HCT116 (cell line): ENCODE results near the gene CLEC4M. TPM values are rescaled to one million over a fixed set of nuclear protein-coding genes. Genes with fewer than 3 reads are reported as not detected.

Experiments used
- ATAC-seq: fragments of 200-7000 bp; cut with Tn5 transposase; 2 replicates; pipeline ENCODE4 v1.9.1; 2020; ENCODE audit warnings: mild to moderate bottlenecking, moderate library complexity
- BruUV-seq: library from RNA; stranded (reverse); fragments of 400-500 nt; replicated peaks from 2 replicates; lab custom pipeline; 2021; lab: Mats Ljungman, UMichigan
- CTCF ChIA-PET: fragments of 300-600 bp; sonication (Branson Sonifier 250); formaldehyde crosslinking; loops from one replicate; lab custom pipeline; 2021; ENCODE audit warnings: antibody characterized with exemption; lab: Charles Lee
- POLR2A ChIA-PET: fragments of 300-600, 350-600 bp; sonication (Branson Sonifier 250); formaldehyde crosslinking; loops from one replicate; lab custom pipeline; 2021; ENCODE audit warnings: antibody characterized with exemption; lab: Charles Lee
- RAD21 ChIA-PET, 2 experiments: fragments of 300-600 bp; sonication (Branson Sonifier 250); formaldehyde crosslinking; loops; one replicate each; lab custom pipeline; 2023; ENCODE audit warnings: low total read pairs in 2 of 2; ENCODE audit not compliant: uncharacterized antibody in 2 of 2, unreplicated experiment in 2 of 2, low non-redundant PET in 1 of 2; lab: Charles Lee
- DNase-seq: peaks from one replicate; pipeline ENCODE4 v3.0.0-alpha.2; 2010; ENCODE audit warnings: low read depth, low spot score
- H2AFZ ChIP-seq: fragments of 200-600 bp; shearing (Covaris generic), sonication (generic); 2 replicates; pipeline ENCODE4 v1.6.1; 2017; ENCODE audit warnings: low read depth, mixed run types, mixed read lengths, antibody characterized with exemption, low read length; ENCODE audit not compliant: poor library complexity, severe bottlenecking
- H3K27ac ChIP-seq: 2 replicates; pipeline ENCODE4 v1.5.1; 2012; ENCODE audit warnings: low read depth, low read length
- H3K27me3 ChIP-seq: fragments of 200-600 bp; sonication (generic); 2 replicates; pipeline ENCODE4 v1.6.1; 2016; ENCODE audit warnings: mixed run types, low read length, mixed read lengths; ENCODE audit not compliant: insufficient read depth
- H3K36me3 ChIP-seq, 2 experiments: fragments of 200-500 bp in 1 of 2; fragments of 200-600 bp in 1 of 2; sonication (Bioruptor generic) in 1 of 2; sonication (generic) in 1 of 2; 2 replicates each; pipeline versions ENCODE4 v1.5.1 to v1.6.1; 2014 to 2016; ENCODE audit warnings: low read length in 2 of 2, inconsistent platforms in 1 of 2, mixed read lengths in 1 of 2, mixed run types in 1 of 2; ENCODE audit not compliant: insufficient read depth in 2 of 2, control insufficient read depth in 1 of 2
- H3K4me1 ChIP-seq, 2 experiments: fragments of 200-600 bp in 1 of 2; sonication (generic) in 1 of 2; 2 replicates each; pipeline versions ENCODE4 v1.5.1 to v1.6.1; 2012 to 2017; ENCODE audit warnings: low read length in 2 of 2, inconsistent platforms in 1 of 2, mild to moderate bottlenecking in 1 of 2, mixed read lengths in 1 of 2, mixed run types in 1 of 2, moderate library complexity in 1 of 2; ENCODE audit not compliant: insufficient read depth in 2 of 2, control insufficient read depth in 1 of 2
- H3K4me2 ChIP-seq: fragments of 200-600 bp; sonication (generic); 2 replicates; pipeline ENCODE4 v1.6.1; 2017; ENCODE audit warnings: mixed run types, low read length, mixed read lengths
- H3K4me3 ChIP-seq, 2 experiments: fragments of 200-600 bp in 1 of 2; sonication (generic) in 1 of 2; replicated peaks in 1 of 2; 2 replicates each; pipeline ENCODE4 v1.5.1; 2011 to 2016; ENCODE audit warnings: low read length in 2 of 2, control low read depth in 1 of 2, low read depth in 1 of 2, mild to moderate bottlenecking in 1 of 2, mixed read lengths in 1 of 2, mixed run types in 1 of 2
- H3K79me2 ChIP-seq: fragments of 200-600 bp; sonication (generic); 2 replicates; pipeline ENCODE4 v1.6.1; 2017; ENCODE audit warnings: mild to moderate bottlenecking, mixed run types, low read length, moderate library complexity, mixed read lengths; ENCODE audit not compliant: insufficient read depth
- H3K9ac ChIP-seq: fragments of 200-600 bp; sonication (generic); 2 replicates; pipeline ENCODE4 v1.6.1; 2016; ENCODE audit warnings: low read length, mixed read lengths
- H3K9me2 ChIP-seq: fragments of 200-600 bp; sonication (generic), shearing (Covaris generic); 2 replicates; pipeline ENCODE4 v1.6.1; 2017; ENCODE audit warnings: mixed run types, mild to moderate bottlenecking, moderate library complexity; ENCODE audit not compliant: insufficient read depth
- H3K9me3 ChIP-seq, 2 experiments: fragments of 200-500 bp in 1 of 2; fragments of 200-600 bp in 1 of 2; sonication (Bioruptor generic) in 1 of 2; sonication (generic) in 1 of 2; 2 replicates each; pipeline ENCODE4 v1.6.1; 2014 to 2017; ENCODE audit warnings: low read length in 2 of 2, mixed read lengths in 2 of 2, inconsistent platforms in 1 of 2, low read depth in 1 of 2, mild to moderate bottlenecking in 1 of 2, mixed run types in 1 of 2, moderate library complexity in 1 of 2; ENCODE audit not compliant: control insufficient read depth in 1 of 2, insufficient read depth in 1 of 2
- H4K20me1 ChIP-seq: fragments of 200-600 bp; sonication (generic), shearing (Covaris generic); 2 replicates; pipeline ENCODE4 v1.6.1; 2017; ENCODE audit warnings: mixed run types, mild to moderate bottlenecking, moderate library complexity; ENCODE audit not compliant: insufficient read depth
- CEBPB ChIP-seq: IDR thresholded peaks from 2 replicates; pipeline ENCODE4 v1.6.1; 2012; ENCODE audit warnings: low read depth
- ELF1 ChIP-seq: IDR thresholded peaks from 2 replicates; pipeline ENCODE4 v1.6.1; 2012; ENCODE audit warnings: low read depth, borderline replicate concordance
- EZH2phosphoT487 ChIP-seq: fragments of 200-600 bp; IDR thresholded peaks from 2 replicates; pipeline ENCODE4 v1.6.1; 2018; ENCODE audit warnings: antibody characterized with exemption, borderline replicate concordance
- JUND ChIP-seq: IDR thresholded peaks from 2 replicates; pipeline ENCODE4 v1.6.1; 2012
- POLR2AphosphoS5 ChIP-seq: IDR thresholded peaks from 2 replicates; pipeline ENCODE4 v1.6.1; 2011; ENCODE audit warnings: mild to moderate bottlenecking, low read depth, low read length, moderate library complexity
- SIN3A ChIP-seq: IDR thresholded peaks from 2 replicates; pipeline ENCODE4 v1.6.1; 2012; ENCODE audit warnings: low read depth
- SRF ChIP-seq: IDR thresholded peaks from 2 replicates; pipeline ENCODE4 v1.6.1; 2012; ENCODE audit warnings: low read depth
- TCF7L2 ChIP-seq: IDR thresholded peaks from 2 replicates; pipeline ENCODE4 v1.7.0; 2011; ENCODE audit warnings: borderline replicate concordance, inconsistent platforms; ENCODE audit not compliant: insufficient read depth, insufficient read length; ENCODE audit errors: extremely low read depth
- ZBTB33 ChIP-seq: IDR thresholded peaks from 2 replicates; pipeline ENCODE4 v1.6.1; 2011; ENCODE audit warnings: mild to moderate bottlenecking, low read length, moderate library complexity; ENCODE audit not compliant: insufficient replicate concordance; ENCODE audit errors: extremely low read depth
- ZFX ChIP-seq: fragments of 450-650 bp; IDR thresholded peaks from 2 replicates; pipeline ENCODE4 v1.6.1; 2017
- ZNF274 ChIP-seq: fragments of 200-500 bp; sonication (Bioruptor generic); IDR thresholded peaks from 2 replicates; pipeline ENCODE4 v1.6.1; 2014; ENCODE audit warnings: mild to moderate bottlenecking, low read depth, low read length, inconsistent platforms
- intact Hi-C: fragments of 100-400 bp; cut with micrococcal nuclease; formaldehyde crosslinking; loops from 2 replicates; pipeline ENCODE4 v1.10.0; 2022
- total RNA-seq: library from RNA; stranded (reverse); gene quantifications from one replicate; pipeline ENCODE4 v1.2.1, GENCODE V29; 2021; ENCODE audit not compliant: unreplicated experiment

The CLEC4M gene
- total RNA-seq, 1 experiment from 2014 or later: not detected

GRCh38 chr19:7808108-7808507 is 45.1 kb downstream of the CLEC4M start:
- Histone ChIP-seq H3K4me2 (no peak overlapping the region), H3K79me2 (no peaks in the 10 kb centered on the region), H3K27ac (no peak overlapping the region), H3K9ac (no peak overlapping the region), H4K20me1 (no peaks in the 10 kb centered on the region), H3K4me1 (peaks cover 12 to 13% of the 10 kb centered on the region in 2 experiments; a peak in 3 of 4 replicates), H3K27me3 (no peaks in the 10 kb centered on the region), H3K4me3 (no peak overlapping the region), H3K9me3 (no peaks in the 10 kb centered on the region), H3K9me2 (no peaks in the 10 kb centered on the region), H2AFZ (no peak overlapping the region), H3K36me3 (no peaks in the 10 kb centered on the region)
- intact Hi-C loops: loop anchor here (10.0 kb wide), 1 partner anchor 423 kb away; no protein-coding TSS in a partner anchor
- ChIA-PET RAD21 (no interaction called here), POLR2A (no interaction called here), CTCF (interaction anchor here (1.3 kb wide), 1 partner anchor 9 kb away, joined by 3 read pairs; no protein-coding TSS in a partner anchor)
- no peak for TF ChIP-seq SIN3A
- TF ChIP-seq SRF: no peak
- no peak for TF ChIP-seq POLR2AphosphoS5
- TF ChIP-seq EZH2phosphoT487: no peak
- no peak for TF ChIP-seq CEBPB
- no peak for TF ChIP-seq ZNF274
- TF ChIP-seq JUND: no peak
- TF ChIP-seq ZBTB33: no peak
- no peak for TF ChIP-seq ZFX
- no peak for TF ChIP-seq ELF1
- TF ChIP-seq TCF7L2: no peak
- BruUV-seq: no TSS peak
- ATAC-seq (no peak), DNase-seq (no peak)
